Endothelial cell of umbilical vein (primary cell): Measurements from ENCODE around the gene DOCK4. TPM values are rescaled to one million over a fixed set of nuclear protein-coding genes. Genes with fewer than 3 reads are reported as not detected.

Experiments
- BruUV-seq: library from RNA; stranded (reverse); fragments of 400-500 nt; replicated peaks from 2 replicates; lab custom pipeline; 2021; lab: Mats Ljungman, UMichigan
- CTCF ChIA-PET: fragments of 300-600, 350-600 bp; sonication (Branson Sonifier 250); formaldehyde crosslinking; loops from one replicate; lab custom pipeline; 2021; ENCODE audit warnings: antibody characterized with exemption, inconsistent platforms; lab: Charles Lee
- POLR2A ChIA-PET: fragments of 300-600, 350-600 bp; sonication (Branson Sonifier 250); formaldehyde crosslinking; loops from one replicate; lab custom pipeline; 2021; ENCODE audit warnings: antibody characterized with exemption, inconsistent platforms; lab: Charles Lee
- DNase-seq: peaks from one replicate; pipeline ENCODE4 v3.0.0-alpha.2; 2011; ENCODE audit warnings: low read depth, low spot score
- FAIRE-seq: peaks from 2 replicates; lab custom pipeline; 2011; peaks lifted over from hg19 to GRCh38; lab: Jason Lieb, UNC
- H2AFZ ChIP-seq: 2 replicates; pipeline ENCODE4 v1.6.0; 2012; ENCODE audit warnings: low read depth, low read length, control low read depth, inconsistent platforms
- H3K27ac ChIP-seq: 2 replicates; pipeline ENCODE4 v1.5.1; 2011; ENCODE audit warnings: low read depth, mild to moderate bottlenecking, control low read depth, low read length, moderate library complexity; ENCODE audit not compliant: insufficient read depth
- H3K27me3 ChIP-seq, 2 experiments: 2 replicates each; pipeline versions ENCODE4 v1.6.0 to v1.6.1; 2011; ENCODE audit warnings: low read length in 2 of 2, mixed read lengths in 1 of 2; ENCODE audit not compliant: control insufficient read depth in 2 of 2, insufficient read depth in 2 of 2
- H3K36me3 ChIP-seq, 2 experiments: 2 replicates in 1 of 2; 3 replicates in 1 of 2; pipeline ENCODE4 v1.5.1; 2011; ENCODE audit warnings: low read length in 2 of 2, mild to moderate bottlenecking in 1 of 2, moderate library complexity in 1 of 2; ENCODE audit not compliant: control insufficient read depth in 2 of 2, insufficient read depth in 2 of 2; ENCODE audit errors: extremely low read depth in 1 of 2
- H3K4me1 ChIP-seq: 3 replicates; pipeline ENCODE4 v1.5.1; 2011; ENCODE audit warnings: mild to moderate bottlenecking, low read length; ENCODE audit not compliant: control insufficient read depth, insufficient read depth; ENCODE audit errors: extremely low read depth
- H3K4me2 ChIP-seq: 2 replicates; pipeline ENCODE4 v1.6.1; 2011; ENCODE audit warnings: low read length, control low read depth, mixed read lengths; ENCODE audit not compliant: insufficient read depth
- H3K4me3 ChIP-seq, 3 experiments: fragments of 200-600 bp in 1 of 3; sonication (generic), shearing (Covaris generic) in 1 of 3; replicated peaks in 1 of 3; 2 replicates each; pipeline ENCODE4 v1.5.1; 2011 to 2016; ENCODE audit warnings: control low read depth in 3 of 3, low read length in 3 of 3, mild to moderate bottlenecking in 2 of 3, inconsistent platforms in 1 of 3, low read depth in 1 of 3, moderate library complexity in 1 of 3; ENCODE audit not compliant: insufficient read depth in 1 of 3
- H3K79me2 ChIP-seq: 2 replicates; pipeline ENCODE4 v1.6.0; 2012; ENCODE audit warnings: low read length, inconsistent platforms; ENCODE audit not compliant: control insufficient read depth, insufficient read depth
- H3K9ac ChIP-seq: replicated peaks from 2 replicates; pipeline ENCODE3; 2011; ENCODE audit warnings: low read length, control low read depth; ENCODE audit not compliant: insufficient read depth; ENCODE audit errors: extremely low read depth
- H3K9me1 ChIP-seq: replicated peaks from 3 replicates; pipeline ENCODE4 v1.6.0; 2011; ENCODE audit warnings: mild to moderate bottlenecking, low read length; ENCODE audit not compliant: control insufficient read depth, insufficient read depth; ENCODE audit errors: extremely low read depth
- H3K9me3 ChIP-seq: replicated peaks from 2 replicates; pipeline ENCODE4 v1.5.1; 2012; ENCODE audit warnings: low read length, inconsistent platforms; ENCODE audit not compliant: control insufficient read depth, insufficient read depth
- H4K20me1 ChIP-seq: replicated peaks from 2 replicates; pipeline ENCODE3; 2011; ENCODE audit warnings: mild to moderate bottlenecking, low read length; ENCODE audit not compliant: control insufficient read depth, insufficient read depth; ENCODE audit errors: extremely low read depth
- EZH2 ChIP-seq: IDR thresholded peaks from 2 replicates; pipeline ENCODE4 v1.6.1; 2012; ENCODE audit warnings: borderline replicate concordance, low read depth, mild to moderate bottlenecking, moderate library complexity, low read length, inconsistent platforms; ENCODE audit not compliant: severe bottlenecking
- FOS ChIP-seq: IDR thresholded peaks from 2 replicates; pipeline ENCODE4 v1.6.1; 2011; ENCODE audit warnings: mild to moderate bottlenecking, low read length, moderate library complexity, borderline replicate concordance; ENCODE audit not compliant: insufficient read depth
- GATA2 ChIP-seq: IDR thresholded peaks from 2 replicates; pipeline ENCODE4 v1.7.0; 2011; ENCODE audit warnings: low read depth, mild to moderate bottlenecking, moderate library complexity, mixed read lengths, low read length; ENCODE audit not compliant: insufficient read length, insufficient read depth
- JUN ChIP-seq: IDR thresholded peaks from 2 replicates; pipeline ENCODE4 v1.6.1; 2011; ENCODE audit warnings: borderline replicate concordance, low read depth; ENCODE audit not compliant: insufficient read length, insufficient read depth
- POLR2A ChIP-seq: IDR thresholded peaks from 2 replicates; pipeline ENCODE4 v1.6.1; 2012; ENCODE audit warnings: low read depth, mild to moderate bottlenecking, control low read depth, low read length
- POLR2AphosphoS5 ChIP-seq: IDR thresholded peaks from 2 replicates; pipeline ENCODE4 v1.6.1; 2012; ENCODE audit warnings: low read depth, mild to moderate bottlenecking, control low read depth, low read length, moderate library complexity; ENCODE audit not compliant: insufficient read depth
- dilution Hi-C: fragments of 300-500 bp; cut with MboI; formaldehyde crosslinking; loops from one replicate; pipeline ENCODE4 v1.15.0; 2019; ENCODE audit warnings: low sequenced_read_pairs; ENCODE audit not compliant: extremely low pct_ligation_motif_present
- intact Hi-C: fragments of 100-400 bp; cut with micrococcal nuclease; formaldehyde crosslinking; loops from one replicate; pipeline ENCODE4 v1.10.0; 2022
- polyA plus RNA-seq, 4 experiments: library from polyadenylated mRNA; depleted of rRNA in 3 of 4; stranded (reverse) in 3 of 4; unstranded in 1 of 4; fragments of >200 nt; gene quantifications; 2 replicates each; pipeline versions ENCODE4 v1.2.1 to v1.2.3, GENCODE V29; 2011 to 2012; ENCODE audit warnings: missing spikeins in 1 of 4
- total RNA-seq: library from RNA; stranded (reverse); gene quantifications from 2 replicates; pipeline ENCODE4 v1.2.3, GENCODE V29; 2021
- TF ChIP-seq, protein P1 (sequence below), 2 donors: IDR thresholded peaks; 1 replicate in 1 of 2; 2 replicates in 1 of 2; pipeline ENCODE4 v1.5.1; 2011; ENCODE audit warnings: low read length in 2 of 2, mild to moderate bottlenecking in 2 of 2, moderate library complexity in 2 of 2, control low read depth in 1 of 2, inconsistent platforms in 1 of 2, low read depth in 1 of 2; ENCODE audit not compliant: insufficient read depth in 1 of 2; ENCODE audit errors: extremely low read depth in 1 of 2

The DOCK4 gene
- total and polyA plus RNA-seq, 2 donors (not counting 3 experiments of a cell fraction or from before 2014, with no cell fraction given), result 47.4 to 164 TPM

DNA sequence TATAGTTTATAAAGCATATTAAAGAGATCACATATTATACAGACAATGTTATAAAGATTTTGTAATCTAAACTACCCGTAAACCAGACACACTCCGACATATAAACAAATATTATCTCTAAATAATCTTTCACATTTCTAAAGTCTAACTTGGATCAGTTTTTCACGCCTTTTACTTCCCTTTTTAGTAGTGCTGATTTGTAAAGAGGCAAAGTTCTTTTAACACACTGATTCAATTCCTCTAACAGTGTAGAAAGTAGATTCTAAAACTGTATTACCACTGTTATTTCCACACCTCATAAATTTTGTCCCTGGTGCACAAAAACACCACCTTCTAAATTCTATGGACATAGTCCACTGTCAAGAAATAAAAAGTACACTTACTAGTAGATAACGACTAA, 230.9 kb downstream of the DOCK4 start:
- no peak for FAIRE-seq
- POLR2A ChIA-PET, result no interaction called here
- CTCF ChIA-PET, result no interaction called here

DNA sequence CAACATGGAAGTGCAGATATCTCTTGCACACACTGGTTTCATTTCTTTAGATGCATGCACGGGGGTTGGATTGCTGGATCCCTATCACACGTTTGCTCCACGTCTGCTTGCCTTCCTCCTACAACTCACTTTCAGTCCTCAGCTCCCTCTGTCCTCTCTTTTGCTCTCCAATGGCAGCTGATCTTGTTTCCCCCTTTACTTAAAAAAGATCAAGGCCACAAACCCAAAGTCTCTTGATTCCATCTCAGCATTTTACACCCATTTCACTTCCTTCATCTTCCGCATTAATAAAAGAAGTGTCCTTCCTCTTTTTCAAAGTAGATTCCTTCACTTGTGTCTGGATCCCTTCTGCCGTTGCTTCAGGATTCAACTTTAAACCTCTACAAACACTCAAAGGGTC, 245.2 kb downstream of the DOCK4 start:
- Histone ChIP-seq H3K79me2 (peaks cover 29% of the 10 kb centered on the region), H4K20me1 (peaks cover 4% of the 10 kb centered on the region), H3K27me3 (no peaks in the 10 kb centered on the region), H3K4me1 (peaks cover 15% of the 10 kb centered on the region), H3K9me3 (no peaks in the 10 kb centered on the region), H2AFZ (no peak overlapping the region), H3K9me1 (no peaks in the 10 kb centered on the region), H3K9ac (no peak overlapping the region), H3K4me2 (no peak overlapping the region), H3K4me3 (no peak overlapping the region), H3K27ac (no peak overlapping the region), H3K36me3 (no peaks in the 10 kb centered on the region)
- FAIRE-seq (no peak), DNase-seq (no peak)
- dilution Hi-C loops (no loop called here), intact Hi-C loops (no loop called here)
- POLR2A ChIA-PET, result no interaction called here
- no TSS peak for BruUV-seq
- TF ChIP-seq POLR2A (no peak), JUN (no peak), EZH2 (no peak), POLR2AphosphoS5 (no peak)
- TF ChIP-seq, protein P1, sequence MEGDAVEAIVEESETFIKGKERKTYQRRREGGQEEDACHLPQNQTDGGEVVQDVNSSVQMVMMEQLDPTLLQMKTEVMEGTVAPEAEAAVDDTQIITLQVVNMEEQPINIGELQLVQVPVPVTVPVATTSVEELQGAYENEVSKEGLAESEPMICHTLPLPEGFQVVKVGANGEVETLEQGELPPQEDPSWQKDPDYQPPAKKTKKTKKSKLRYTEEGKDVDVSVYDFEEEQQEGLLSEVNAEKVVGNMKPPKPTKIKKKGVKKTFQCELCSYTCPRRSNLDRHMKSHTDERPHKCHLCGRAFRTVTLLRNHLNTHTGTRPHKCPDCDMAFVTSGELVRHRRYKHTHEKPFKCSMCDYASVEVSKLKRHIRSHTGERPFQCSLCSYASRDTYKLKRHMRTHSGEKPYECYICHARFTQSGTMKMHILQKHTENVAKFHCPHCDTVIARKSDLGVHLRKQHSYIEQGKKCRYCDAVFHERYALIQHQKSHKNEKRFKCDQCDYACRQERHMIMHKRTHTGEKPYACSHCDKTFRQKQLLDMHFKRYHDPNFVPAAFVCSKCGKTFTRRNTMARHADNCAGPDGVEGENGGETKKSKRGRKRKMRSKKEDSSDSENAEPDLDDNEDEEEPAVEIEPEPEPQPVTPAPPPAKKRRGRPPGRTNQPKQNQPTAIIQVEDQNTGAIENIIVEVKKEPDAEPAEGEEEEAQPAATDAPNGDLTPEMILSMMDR (IDR thresholded peaks at IDR 0.05; ENCODE audit: extremely low read depth in 1 of 2, insufficient read depth in 1 of 2, low read depth in 1 of 2, low read length in 2 of 2), result no peak
- CTCF ChIA-PET, result no interaction called here

More for the DNA sequence above, 230.9 kb downstream of the DOCK4 start:
- Histone ChIP-seq H3K27ac (no peak overlapping the region), H2AFZ (no peak overlapping the region), H3K9me1 (no peaks in the 10 kb centered on the region), H4K20me1 (no peaks in the 10 kb centered on the region), H3K4me2 (no peak overlapping the region), H3K4me3 (no peak overlapping the region), H3K79me2 (peaks cover 20% of the 10 kb centered on the region), H3K4me1 (peaks cover 25% of the 10 kb centered on the region), H3K9ac (no peak overlapping the region), H3K9me3 (no peaks in the 10 kb centered on the region), H3K27me3 (no peaks in the 10 kb centered on the region), H3K36me3 (peaks cover 17 to 18% of the 10 kb centered on the region in 2 experiments)
- dilution Hi-C loops (no loop called here), intact Hi-C loops (no loop called here)
- TF ChIP-seq GATA2 (no peak), FOS (no peak)
- TF ChIP-seq, protein P1 (IDR thresholded peaks at IDR 0.05; ENCODE audit: extremely low read depth in 1 of 2, insufficient read depth in 1 of 2, low read depth in 1 of 2, low read length in 2 of 2), result no peak
- no peak for DNase-seq
- no TSS peak for BruUV-seq
